ENCODE measurements around the gene LAMA2.

GRCh38 chr6:129486327-129486726 is 603.4 kb downstream of the LAMA2 start:
- TF ChIP-seq, protein P1, sequence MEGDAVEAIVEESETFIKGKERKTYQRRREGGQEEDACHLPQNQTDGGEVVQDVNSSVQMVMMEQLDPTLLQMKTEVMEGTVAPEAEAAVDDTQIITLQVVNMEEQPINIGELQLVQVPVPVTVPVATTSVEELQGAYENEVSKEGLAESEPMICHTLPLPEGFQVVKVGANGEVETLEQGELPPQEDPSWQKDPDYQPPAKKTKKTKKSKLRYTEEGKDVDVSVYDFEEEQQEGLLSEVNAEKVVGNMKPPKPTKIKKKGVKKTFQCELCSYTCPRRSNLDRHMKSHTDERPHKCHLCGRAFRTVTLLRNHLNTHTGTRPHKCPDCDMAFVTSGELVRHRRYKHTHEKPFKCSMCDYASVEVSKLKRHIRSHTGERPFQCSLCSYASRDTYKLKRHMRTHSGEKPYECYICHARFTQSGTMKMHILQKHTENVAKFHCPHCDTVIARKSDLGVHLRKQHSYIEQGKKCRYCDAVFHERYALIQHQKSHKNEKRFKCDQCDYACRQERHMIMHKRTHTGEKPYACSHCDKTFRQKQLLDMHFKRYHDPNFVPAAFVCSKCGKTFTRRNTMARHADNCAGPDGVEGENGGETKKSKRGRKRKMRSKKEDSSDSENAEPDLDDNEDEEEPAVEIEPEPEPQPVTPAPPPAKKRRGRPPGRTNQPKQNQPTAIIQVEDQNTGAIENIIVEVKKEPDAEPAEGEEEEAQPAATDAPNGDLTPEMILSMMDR (IDR thresholded peaks at IDR 0.05; ENCODE audit: insufficient read depth, low read depth, low read length) = no peak
- no peak for TF ChIP-seq EZH2 (IDR thresholded peaks at IDR 0.05; ENCODE audit: insufficient read depth, low read length)
